GM19043 (cell line): ENCODE data around the gene WTAP.
A peak's percentile ranks its signal among the peaks of the same experiment; 100 is the strongest.
"Not testable (repeated sequence)": the region's sequence is repeated elsewhere in the genome, so short reads cannot be mapped to it uniquely, and the experiment has no call there.

ENCODE experiments used
- ATAC-seq: cut with Tn5 transposase; IDR thresholded peaks from one replicate; pipeline ENCODE4 v1.9.1; 2021; ENCODE audit warnings: low read depth; ENCODE audit not compliant: unreplicated experiment

The WTAP gene

GRCh38 chr6:159726255-159726917 lies 920 bp upstream of the WTAP start:
- peak; percentile 16 for ATAC-seq

GRCh38 chr6:159727717-159728445 lies 575 bp downstream of the WTAP start:
- peak; percentile 28 for ATAC-seq

- ATAC-seq = no peak
These were observed 1.2 kb downstream of the WTAP start for GRCh38 chr6:159728531-159728964.

- no peak for ATAC-seq
These were observed 2.5 kb downstream of the WTAP start for GRCh38 chr6:159729598-159730331.

- no peak for ATAC-seq
These were observed 3.0 kb downstream of the WTAP start for GRCh38 chr6:159730332-159730676.

- ATAC-seq = not testable (repeated sequence)
These were observed 5.2 kb downstream of the WTAP start for GRCh38 chr6:159732550-159732949.

GRCh38 chr6:159733395-159733794 lies 6.1 kb downstream of the WTAP start:
- not testable (repeated sequence) for ATAC-seq

- ATAC-seq = no peak
These were observed 9.6 kb downstream of the WTAP start for GRCh38 chr6:159736908-159737307.

GRCh38 chr6:159739341-159739740 lies 12.0 kb downstream of the WTAP start:
- ATAC-seq = no peak

- no peak for ATAC-seq
These were observed 14.9 kb downstream of the WTAP start for GRCh38 chr6:159742165-159742564.

GRCh38 chr6:159745081-159745480 lies 17.8 kb downstream of the WTAP start:
- ATAC-seq = no peak

GRCh38 chr6:159746759-159747158 lies 19.5 kb downstream of the WTAP start:
- ATAC-seq = no peak

GRCh38 chr6:159748127-159748526 lies 20.8 kb downstream of the WTAP start:
- not testable (repeated sequence) for ATAC-seq

GRCh38 chr6:159751448-159751847 lies 24.1 kb downstream of the WTAP start:
- no peak for ATAC-seq

- ATAC-seq = no peak
These were observed 26.0 kb downstream of the WTAP start for GRCh38 chr6:159753081-159753872.

- no peak for ATAC-seq
These were observed 27.1 kb downstream of the WTAP start for GRCh38 chr6:159754401-159754800.

GRCh38 chr6:159754959-159755914 lies 27.9 kb downstream of the WTAP start:
- no peak for ATAC-seq

GRCh38 chr6:159756508-159756907 lies 29.2 kb downstream of the WTAP start:
- no peak for ATAC-seq
